Heart left ventricle (tissue), 16 donors: ENCODE measurements around the gene MAP3K7CL. TPM values are rescaled to one million over a fixed set of nuclear protein-coding genes. Genes with fewer than 3 reads are reported as not detected.
A peak's percentile ranks its signal among the peaks of the same experiment; 100 is the strongest.

ENCODE experiments used
- ATAC-seq, 4 donors: fragments of 200-7000 bp; cut with Tn5 transposase; one replicate each; pipeline ENCODE4 v1.9.1; 2020 to 2022; ENCODE audit warnings: moderate library complexity in 4 of 4, mild to moderate bottlenecking in 3 of 4, moderate number of reproducible peaks in 1 of 4
- DNase-seq, 5 donors: peaks; one replicate each; pipeline ENCODE4 v3.0.0-alpha.2; 2020
- H3K27ac ChIP-seq, 12 donors: fragments of 200-600 bp; sonication (generic) in 4 of 12; one replicate each; pipeline versions ENCODE4 v1.5.0 to v1.8.0; 2016 to 2022; ENCODE audit warnings: mild to moderate bottlenecking in 2 of 12
- H3K27me3 ChIP-seq, 9 donors: fragments of 200-600 bp; sonication (generic) in 2 of 9; one replicate each; pipeline versions ENCODE4 v1.5.1 to v1.8.0; 2016 to 2022; ENCODE audit warnings: mild to moderate bottlenecking in 3 of 9
- H3K36me3 ChIP-seq, 9 donors: fragments of 200-600 bp; sonication (generic) in 2 of 9; one replicate each; pipeline versions ENCODE4 v1.5.0 to v1.8.0; 2018 to 2022; ENCODE audit warnings: mild to moderate bottlenecking in 2 of 9
- H3K4me1 ChIP-seq, 12 donors: fragments of 200-600 bp; sonication (generic) in 4 of 12; one replicate each; pipeline versions ENCODE4 v1.5.0 to v1.8.0; 2016 to 2022; ENCODE audit warnings: mild to moderate bottlenecking in 3 of 12
- H3K4me3 ChIP-seq, 12 donors: fragments of 200-600 bp; sonication (generic) in 4 of 12; one replicate each; pipeline versions ENCODE4 v1.5.0 to v1.8.0; 2017 to 2022; ENCODE audit warnings: mild to moderate bottlenecking in 9 of 12, moderate library complexity in 4 of 12
- H3K9me3 ChIP-seq, 12 donors: fragments of 200-600 bp; sonication (generic) in 4 of 12; one replicate each; pipeline versions ENCODE4 v1.5.0 to v1.8.0; 2016 to 2022; ENCODE audit warnings: mild to moderate bottlenecking in 1 of 12
- CTCF ChIP-seq, 12 donors: fragments of 200-600 bp; sonication (generic) in 4 of 12; IDR thresholded peaks; one replicate each; pipeline versions ENCODE4 v1.5.0 to v1.8.0; 2018 to 2022; ENCODE audit warnings: antibody characterized with exemption in 12 of 12, mild to moderate bottlenecking in 5 of 12
- POLR2A ChIP-seq, 2 donors: fragments of 450-650 bp; IDR thresholded peaks; one replicate each; pipeline ENCODE4 v1.6.1; 2017; ENCODE audit warnings: antibody characterized with exemption in 2 of 2, mild to moderate bottlenecking in 2 of 2, moderate library complexity in 2 of 2
- WGBS, 4 donors: extraction: QIAGEN DNeasy Blood & Tissue Kit in 2 of 4; methylation state at CpG; one replicate each; pipeline versions ENCODE4 v1.1.5 to v1.1.7; 2013 to 2018; 5-methylcytosine and 5-hydroxymethylcytosine counted together
- intact Hi-C, 10 donors: fragments of 100-400 bp; cut with DNase I; formaldehyde crosslinking; loops; one replicate each; pipeline versions ENCODE4 v1.11.1 to v1.14.2; 2022
- polyA plus RNA-seq, 2 donors: library from polyadenylated mRNA; stranded (reverse); fragments of 200-250 nt; gene quantifications; one replicate each; pipeline ENCODE4 v1.2.3, GENCODE V29; 2013
- total RNA-seq, 9 donors: library from RNA; depleted of rRNA in 2 of 9; stranded (reverse); fragments of >200 nt in 2 of 9; fragmentation: NEBNext Ultra II Directional in 3 of 9; extraction: Animal tissue kit (Norgen Biotek cat#: 25700) in 3 of 9; gene quantifications; one replicate each; pipeline versions ENCODE4 v1.1.0 to v1.2.4, GENCODE V29; 2016 to 2023
- donor health status: ischemic (EF 13 %, LVEDD 7.1; RV severe dilation, severe dysfunction).
- donor health status: healthy with polysubstance abuse.
- donor health status: DM: no; HTN: yes; CAD: no.
- donor health status: DM: no; HTN: no; CAD: no.
- donor health status: ischemic (EF 25% LVEDD 6.9; RV normal size, moderate dysfunction).
- donor health status: ischemic (EF 25% LVEDD 5.7; RV mildly dilated, moderate dysfunction).
- donor health status: healthy.
- donor health status: DM: yes; HTN: yes; CAD: no.
- donor health status: ischemic (EF 35%, LVEDD 5.7; RV mildly dilated, moderate dysfunction).
- donor health status: nonischemic (EF 11% LVEDD 7.7; RV severe dilation, severe dysfunction).
- donor health status: DM: yes; HTN: yes; CAD: no.
- donor health status: PGD.
- donor health status: ischemic (EF 29% LVEDD 5.4; RV normal size, mild dysfunction).
- donor health status: nonischemic (EF 23%, LVEDD 6.1; RV moderate dilation, normal function).

The MAP3K7CL gene
- total and polyA plus RNA-seq, 11 donors, result 0.64 to 25.2 (median 6.3) TPM

- TF ChIP-seq CTCF (IDR thresholded peaks at IDR 0.05) (peak in 1 of 12 donors; percentile 8), POLR2A (IDR thresholded peaks at IDR 0.05) (no peak)
- Histone ChIP-seq H3K27me3 (no peaks in the 10 kb centered on the region), H3K4me1 (peaks cover 0 to 20% (median 0%) of the 10 kb centered on the region in 12 donors), H3K4me3 (no peak overlapping the region), H3K9me3 (no peaks in the 10 kb centered on the region), H3K36me3 (no peaks in the 10 kb centered on the region), H3K27ac (peak overlapping the region in 4 of 12 donors; percentile 0 to 16 (median 7))
- intact Hi-C loops, result loop anchor here in 6 of 10 donors (5.0 to 10.0 kb wide), 6 partner anchors 52 to 762 kb away; no protein-coding TSS in a partner anchor
- WGBS, 4 donors, result 56 to 66% (median 61%) methylated on average over 9 of the region's 9 CpGs
- DNase-seq (no peak), ATAC-seq (peak in 2 of 4 donors; percentile 24 to 28)
Measured at GRCh38 chr21:29092102-29092959, 38.1 kb upstream of the MAP3K7CL start.

- DNase-seq (no peak), ATAC-seq (peak in 1 of 4 donors; percentile 56)
- no peak for TF ChIP-seq POLR2A (IDR thresholded peaks at IDR 0.05)
- TF ChIP-seq CTCF (IDR thresholded peaks at IDR 0.05), result no peak
- no peak overlapping the region for H3K4me3 ChIP-seq
- no peaks in the 10 kb centered on the region for H3K36me3 ChIP-seq
- peaks cover 0 to 10% (median 0%) of the 10 kb centered on the region in 12 donors for H3K4me1 ChIP-seq
- no peaks in the 10 kb centered on the region for H3K27me3 ChIP-seq
- H3K27ac ChIP-seq, result peak overlapping the region in 1 of 12 donors; percentile 29
- H3K9me3 ChIP-seq, result no peaks in the 10 kb centered on the region
- WGBS, 4 donors, result 82 to 90% (median 83%) methylated on average over 8 of the region's 8 CpGs
- intact Hi-C loops, result loop anchor here in 5 of 10 donors (10.0 kb wide), 4 partner anchors 48 to 758 kb away; no protein-coding TSS in a partner anchor
Measured at GRCh38 chr21:29096218-29097015, 34.0 kb upstream of the MAP3K7CL start.

GRCh38 chr21:29098156-29098555 is 32.3 kb upstream of the MAP3K7CL start:
- no peak for ATAC-seq
- intact Hi-C loops, result loop anchor here in 5 of 10 donors (10.0 kb wide), 4 partner anchors 47 to 757 kb away; no protein-coding TSS in a partner anchor
- Histone ChIP-seq H3K4me3 (no peak overlapping the region), H3K9me3 (no peaks in the 10 kb centered on the region), H3K36me3 (no peaks in the 10 kb centered on the region), H3K4me1 (peaks cover 0 to 10% (median 0%) of the 10 kb centered on the region in 12 donors), H3K27ac (no peak overlapping the region), H3K27me3 (no peaks in the 10 kb centered on the region)
- 81 to 86% (median 83%) methylated on average over 2 of the region's 2 CpGs for WGBS, 4 donors
- no peak for DNase-seq
- TF ChIP-seq CTCF (IDR thresholded peaks at IDR 0.05), result no peak
- no peak for TF ChIP-seq POLR2A (IDR thresholded peaks at IDR 0.05)
